Hepatic stellate cell (primary cell): ENCODE results near the gene ESRRA.
A peak's percentile ranks its signal among the peaks of the same experiment; 100 is the strongest.

Experiments
- DNase-seq: peaks from one replicate; pipeline ENCODE4 v3.0.0; 2011; ENCODE audit warnings: low spot score

The ESRRA gene

GRCh38 chr11:64305075-64305690 is at the start of gene ESRRA:
TSS of gene ESRRA (plus strand) at chr11:64305524. CDS start at chr11:64307180, 1,656 bp downstream.
- DNase-seq = peak; percentile 100

- no peak for DNase-seq
Measured at GRCh38 chr11:64256300-64256699, 49.0 kb upstream of the ESRRA start.

GRCh38 chr11:64258356-64258755 is 47.0 kb upstream of the ESRRA start:
- no peak for DNase-seq

- no peak for DNase-seq
Measured at GRCh38 chr11:64258946-64259532, 46.3 kb upstream of the ESRRA start.

GRCh38 chr11:64259533-64260067 is 45.7 kb upstream of the ESRRA start:
- no peak for DNase-seq

GRCh38 chr11:64260147-64260708 is 45.1 kb upstream of the ESRRA start:
- no peak for DNase-seq

- DNase-seq = no peak
Measured at GRCh38 chr11:64261556-64262080, 43.7 kb upstream of the ESRRA start.

- DNase-seq = no peak
Measured at GRCh38 chr11:64262271-64263002, 42.9 kb upstream of the ESRRA start.

- DNase-seq = no peak
Measured at GRCh38 chr11:64263021-64263946, 42.0 kb upstream of the ESRRA start.

GRCh38 chr11:64263947-64264317 is 41.4 kb upstream of the ESRRA start:
- no peak for DNase-seq

- DNase-seq = no peak
Measured at GRCh38 chr11:64264371-64264852, 40.9 kb upstream of the ESRRA start.

GRCh38 chr11:64265176-64266160 is 39.9 kb upstream of the ESRRA start:
- no peak for DNase-seq

- no peak for DNase-seq
Measured at GRCh38 chr11:64266339-64266738, 39.0 kb upstream of the ESRRA start.

- no peak for DNase-seq
Measured at GRCh38 chr11:64267207-64267945, 37.9 kb upstream of the ESRRA start.

- peak; percentile 35 for DNase-seq
Measured at GRCh38 chr11:64268025-64268892, 37.1 kb upstream of the ESRRA start.

- DNase-seq = peak; percentile 57
Measured at GRCh38 chr11:64268893-64269539, 36.3 kb upstream of the ESRRA start.

GRCh38 chr11:64269540-64270220 is 35.6 kb upstream of the ESRRA start:
- peak; percentile 93 for DNase-seq
